Measurements from ENCODE around the gene AIG1.

- TF ChIP-seq JUND (IDR thresholded peaks at IDR 0.05) (no peak), CTCF (IDR thresholded peaks at IDR 0.05) (no peak), TCF12 (IDR thresholded peaks at IDR 0.05) (no peak), POLR2AphosphoS5 (IDR thresholded peaks at IDR 0.05; ENCODE audit: low read depth, low read length) (no peak), REST (IDR thresholded peaks at IDR 0.05; ENCODE audit: low read depth, low read length) (no peak), CHD2 (IDR thresholded peaks at IDR 0.05; ENCODE audit: low read length, partially characterized antibody) (no peak), EP300 (IDR thresholded peaks at IDR 0.05; ENCODE audit: borderline replicate concordance in 1 of 2, low read depth in 1 of 2, low read length in 1 of 2) (no peak)
Measured at GRCh38 chr6:143236151-143236798, 175.6 kb downstream of the AIG1 start.
